ENCODE measurements around the gene TPRN.

- TF ChIP-seq CTCF (IDR thresholded peaks at IDR 0.05) (no peak), POLR2A (IDR thresholded peaks at IDR 0.05) (no peak)
Measured at GRCh38 chr9:137234055-137234697, 33.6 kb upstream of the TPRN start.

Data from esophagus squamous epithelium (tissue), 4 donors.